T follicular helper cell (primary cell): ENCODE measurements around the gene DMRTA1.
"Not testable (repeated sequence)": the region's sequence is repeated elsewhere in the genome, so short reads cannot be mapped to it uniquely, and the experiment has no call there.

ENCODE experiments used
- DNase-seq: peaks from one replicate; pipeline ENCODE4 v3.0.0-alpha.2; 2020; ENCODE audit warnings: low read depth
- total RNA-seq, 2 experiments: gene quantifications; one replicate each; lab custom pipeline; 2026; lab: John Stamatoyannopoulos, UW

DMRTA1 gene
- total RNA-seq: 0 reads per million in 2 experiments

GRCh38 chr9:22446589-22446949 lies at the start of gene DMRTA1:
TSS of gene DMRTA1 (plus strand) at chr9:22446824. CDS start at chr9:22447066, 242 bp downstream.
- no peak for DNase-seq

- DNase-seq: no peak
These were observed 45.0 kb upstream of the DMRTA1 start for GRCh38 chr9:22401671-22402070.

- DNase-seq: no peak
These were observed 40.6 kb upstream of the DMRTA1 start for GRCh38 chr9:22405869-22406659.

- no peak for DNase-seq
These were observed 32.7 kb upstream of the DMRTA1 start for GRCh38 chr9:22413884-22414283.

- DNase-seq: no peak
These were observed 30.5 kb upstream of the DMRTA1 start for GRCh38 chr9:22415941-22416691.

- DNase-seq: no peak
These were observed 29.9 kb upstream of the DMRTA1 start for GRCh38 chr9:22416692-22417060.

- DNase-seq: no peak
These were observed 23.1 kb upstream of the DMRTA1 start for GRCh38 chr9:22423566-22423965.

GRCh38 chr9:22424616-22425015 lies 22.0 kb upstream of the DMRTA1 start:
- DNase-seq: no peak

- DNase-seq: no peak
These were observed 21.1 kb upstream of the DMRTA1 start for GRCh38 chr9:22425551-22425950.

- DNase-seq: no peak
These were observed 19.3 kb upstream of the DMRTA1 start for GRCh38 chr9:22427226-22427880.

GRCh38 chr9:22433691-22434090 lies 12.9 kb upstream of the DMRTA1 start:
- DNase-seq: no peak

GRCh38 chr9:22435252-22435651 lies 11.4 kb upstream of the DMRTA1 start:
- DNase-seq: not testable (repeated sequence)

- DNase-seq: not testable (repeated sequence)
These were observed 9.1 kb upstream of the DMRTA1 start for GRCh38 chr9:22437461-22438067.

- DNase-seq: no peak
These were observed 5.8 kb upstream of the DMRTA1 start for GRCh38 chr9:22440841-22441240.

- DNase-seq: no peak
These were observed 460 bp downstream of the DMRTA1 start for GRCh38 chr9:22446950-22447617.

GRCh38 chr9:22447618-22448305 lies 1.1 kb downstream of the DMRTA1 start:
- DNase-seq: no peak

- DNase-seq: no peak
These were observed 3.1 kb downstream of the DMRTA1 start for GRCh38 chr9:22449719-22450118.

GRCh38 chr9:22452415-22453010 lies 5.9 kb downstream of the DMRTA1 start:
- peak; percentile 9 for DNase-seq

- no peak for DNase-seq
These were observed 7.4 kb downstream of the DMRTA1 start for GRCh38 chr9:22454016-22454415.

GRCh38 chr9:22455181-22455580 lies 8.6 kb downstream of the DMRTA1 start:
- DNase-seq: no peak

GRCh38 chr9:22457448-22457847 lies 10.8 kb downstream of the DMRTA1 start:
- no peak for DNase-seq
